GM18867 (cell line): ENCODE measurements around the gene MEAF6.

Experiments
- ATAC-seq: cut with Tn5 transposase; IDR thresholded peaks from one replicate; pipeline ENCODE4 v1.9.1; 2021; ENCODE audit warnings: mild to moderate bottlenecking, moderate library complexity; ENCODE audit not compliant: unreplicated experiment

MEAF6 gene

GRCh38 chr1:37485902-37486679 is 28.5 kb downstream of the MEAF6 start:
- no peak for ATAC-seq

- ATAC-seq = no peak
Observed at GRCh38 chr1:37484325-37485051, 30.1 kb downstream of the MEAF6 start.

GRCh38 chr1:37483785-37484184 is 30.8 kb downstream of the MEAF6 start:
- no peak for ATAC-seq

- no peak for ATAC-seq
Observed at GRCh38 chr1:37482796-37483744, 31.5 kb downstream of the MEAF6 start.

- ATAC-seq = no peak
Observed at GRCh38 chr1:37482004-37482785, 32.4 kb downstream of the MEAF6 start.

- ATAC-seq = no peak
Observed at GRCh38 chr1:37481289-37482003, 33.1 kb downstream of the MEAF6 start.

- no peak for ATAC-seq
Observed at GRCh38 chr1:37480581-37481288, 33.8 kb downstream of the MEAF6 start.

GRCh38 chr1:37480125-37480466 is 34.5 kb downstream of the MEAF6 start:
- no peak for ATAC-seq

GRCh38 chr1:37479255-37480124 is 35.1 kb downstream of the MEAF6 start:
- peak; percentile 27 for ATAC-seq

- ATAC-seq = no peak
Observed at GRCh38 chr1:37478890-37479254, 35.7 kb downstream of the MEAF6 start.

GRCh38 chr1:37478451-37478881 is 36.1 kb downstream of the MEAF6 start:
- ATAC-seq = no peak

- no peak for ATAC-seq
Observed at GRCh38 chr1:37477946-37478345, 36.6 kb downstream of the MEAF6 start.

- ATAC-seq = peak; percentile 35
Observed at GRCh38 chr1:37477198-37477931, 37.2 kb downstream of the MEAF6 start.

- no peak for ATAC-seq
Observed at GRCh38 chr1:37476460-37477197, 37.9 kb downstream of the MEAF6 start.

- no peak for ATAC-seq
Observed at GRCh38 chr1:37476087-37476452, 38.5 kb downstream of the MEAF6 start.

GRCh38 chr1:37475380-37476086 is 39.0 kb downstream of the MEAF6 start:
- ATAC-seq = no peak
